Suprapubic skin (tissue), 4 donors: ENCODE measurements around the gene BAZ2B. TPM values are rescaled to one million over a fixed set of nuclear protein-coding genes. Genes with fewer than 3 reads are reported as not detected.

Experiments
- DNase-seq, 2 donors: peaks; one replicate each; pipeline ENCODE4 v3.0.0-alpha.2; 2019; ENCODE audit warnings: low spot score in 2 of 2
- H3K27ac ChIP-seq: fragments of 200-600 bp; sonication (generic); one replicate; pipeline ENCODE4 v1.5.1; 2019
- H3K27me3 ChIP-seq: fragments of 200-600 bp; sonication (generic); one replicate; pipeline ENCODE4 v1.5.1; 2019
- H3K36me3 ChIP-seq: fragments of 200-600 bp; sonication (generic); one replicate; pipeline ENCODE4 v1.5.1; 2019
- H3K4me1 ChIP-seq: fragments of 200-600 bp; sonication (generic); one replicate; pipeline ENCODE4 v1.5.1; 2019
- H3K4me3 ChIP-seq: fragments of 200-600 bp; sonication (generic); one replicate; pipeline ENCODE4 v1.5.1; 2019; ENCODE audit warnings: mild to moderate bottlenecking
- H3K9me3 ChIP-seq: fragments of 200-600 bp; sonication (generic); one replicate; pipeline ENCODE4 v1.5.1; 2019
- EP300 ChIP-seq: sonication (generic); formaldehyde crosslinking; IDR thresholded peaks from one replicate; pipeline ENCODE4 v1.6.1; 2017; ENCODE audit warnings: antibody characterized with exemption
- POLR2A ChIP-seq, 2 donors: fragments of 450-650 bp; IDR thresholded peaks; one replicate each; pipeline ENCODE4 v1.6.1; 2017; ENCODE audit warnings: antibody characterized with exemption in 2 of 2, mild to moderate bottlenecking in 2 of 2, moderate library complexity in 2 of 2
- POLR2AphosphoS5 ChIP-seq, 3 donors: sonication (generic); formaldehyde crosslinking; IDR thresholded peaks; one replicate each; pipeline ENCODE4 v1.6.1; 2017; ENCODE audit warnings: antibody characterized with exemption in 3 of 3
- WGBS: methylation state at CpG from one replicate; pipeline ENCODE4 v1.1.5; 2018; 5-methylcytosine and 5-hydroxymethylcytosine counted together
- total RNA-seq, 4 donors: library from RNA; depleted of rRNA; stranded (reverse); fragments of >200 nt; gene quantifications; one replicate each; pipeline ENCODE4 v1.1.0, GENCODE V29; 2016
- TF ChIP-seq, protein P1 (sequence below), 2 donors: fragments of 200-600 bp in 1 of 2; fragments of 450-650 bp in 1 of 2; sonication (generic) in 1 of 2; IDR thresholded peaks; one replicate each; pipeline ENCODE4 v1.5.1; 2016 to 2019; ENCODE audit warnings: antibody characterized with exemption in 2 of 2, mild to moderate bottlenecking in 1 of 2, moderate library complexity in 1 of 2

Gene BAZ2B
- total RNA-seq, 4 donors from 2014 or later, result 61.7 to 185 (median 80.8) TPM

DNA sequence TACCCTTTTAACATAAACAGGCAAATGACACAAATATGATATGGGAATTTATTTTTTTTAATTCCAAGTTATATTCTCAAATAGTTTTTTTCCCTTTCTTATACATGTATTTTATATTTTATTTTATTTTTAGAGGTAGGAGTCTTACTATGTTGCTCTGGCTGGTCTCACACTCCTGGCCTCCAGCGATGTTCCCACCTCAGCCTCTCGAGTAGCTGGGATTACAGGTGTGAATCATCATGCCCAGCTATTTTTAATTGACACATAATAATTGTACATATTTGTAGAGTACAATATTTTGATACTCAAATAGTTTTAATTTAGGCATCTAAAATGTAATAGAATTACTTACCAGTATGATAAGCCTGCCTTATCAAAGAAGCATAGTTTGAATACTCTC lies 12.2 kb downstream of the BAZ2B start:
- Histone ChIP-seq H3K27me3 (no peaks in the 10 kb centered on the region), H3K27ac (no peak overlapping the region), H3K36me3 (no peaks in the 10 kb centered on the region), H3K4me3 (no peak overlapping the region), H3K9me3 (no peaks in the 10 kb centered on the region), H3K4me1 (peaks cover 21% of the 10 kb centered on the region)
- no peak for TF ChIP-seq POLR2A (IDR thresholded peaks at IDR 0.05)
- TF ChIP-seq EP300, result no peak
- TF ChIP-seq, protein P1, sequence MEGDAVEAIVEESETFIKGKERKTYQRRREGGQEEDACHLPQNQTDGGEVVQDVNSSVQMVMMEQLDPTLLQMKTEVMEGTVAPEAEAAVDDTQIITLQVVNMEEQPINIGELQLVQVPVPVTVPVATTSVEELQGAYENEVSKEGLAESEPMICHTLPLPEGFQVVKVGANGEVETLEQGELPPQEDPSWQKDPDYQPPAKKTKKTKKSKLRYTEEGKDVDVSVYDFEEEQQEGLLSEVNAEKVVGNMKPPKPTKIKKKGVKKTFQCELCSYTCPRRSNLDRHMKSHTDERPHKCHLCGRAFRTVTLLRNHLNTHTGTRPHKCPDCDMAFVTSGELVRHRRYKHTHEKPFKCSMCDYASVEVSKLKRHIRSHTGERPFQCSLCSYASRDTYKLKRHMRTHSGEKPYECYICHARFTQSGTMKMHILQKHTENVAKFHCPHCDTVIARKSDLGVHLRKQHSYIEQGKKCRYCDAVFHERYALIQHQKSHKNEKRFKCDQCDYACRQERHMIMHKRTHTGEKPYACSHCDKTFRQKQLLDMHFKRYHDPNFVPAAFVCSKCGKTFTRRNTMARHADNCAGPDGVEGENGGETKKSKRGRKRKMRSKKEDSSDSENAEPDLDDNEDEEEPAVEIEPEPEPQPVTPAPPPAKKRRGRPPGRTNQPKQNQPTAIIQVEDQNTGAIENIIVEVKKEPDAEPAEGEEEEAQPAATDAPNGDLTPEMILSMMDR (IDR thresholded peaks at IDR 0.05), result no peak
- TF ChIP-seq POLR2AphosphoS5 (IDR thresholded peaks at IDR 0.05), result no peak
- no peak for DNase-seq
- WGBS, result 80% methylated on average over 2 of the region's 2 CpGs

- Histone ChIP-seq H3K9me3 (no peaks in the 10 kb centered on the region), H3K4me1 (peaks cover 9% of the 10 kb centered on the region), H3K27ac (no peak overlapping the region), H3K4me3 (no peak overlapping the region), H3K27me3 (no peaks in the 10 kb centered on the region), H3K36me3 (no peaks in the 10 kb centered on the region)
- TF ChIP-seq EP300, result no peak
- TF ChIP-seq, protein P1 (IDR thresholded peaks at IDR 0.05), result no peak
- no peak for TF ChIP-seq POLR2A (IDR thresholded peaks at IDR 0.05)
- TF ChIP-seq POLR2AphosphoS5 (IDR thresholded peaks at IDR 0.05), result no peak
- no peak for DNase-seq
- WGBS, result 49% methylated on average over 3 of the region's 3 CpGs
Observed at GRCh38 chr2:159600752-159601151, 15.6 kb downstream of the BAZ2B start.

DNA sequence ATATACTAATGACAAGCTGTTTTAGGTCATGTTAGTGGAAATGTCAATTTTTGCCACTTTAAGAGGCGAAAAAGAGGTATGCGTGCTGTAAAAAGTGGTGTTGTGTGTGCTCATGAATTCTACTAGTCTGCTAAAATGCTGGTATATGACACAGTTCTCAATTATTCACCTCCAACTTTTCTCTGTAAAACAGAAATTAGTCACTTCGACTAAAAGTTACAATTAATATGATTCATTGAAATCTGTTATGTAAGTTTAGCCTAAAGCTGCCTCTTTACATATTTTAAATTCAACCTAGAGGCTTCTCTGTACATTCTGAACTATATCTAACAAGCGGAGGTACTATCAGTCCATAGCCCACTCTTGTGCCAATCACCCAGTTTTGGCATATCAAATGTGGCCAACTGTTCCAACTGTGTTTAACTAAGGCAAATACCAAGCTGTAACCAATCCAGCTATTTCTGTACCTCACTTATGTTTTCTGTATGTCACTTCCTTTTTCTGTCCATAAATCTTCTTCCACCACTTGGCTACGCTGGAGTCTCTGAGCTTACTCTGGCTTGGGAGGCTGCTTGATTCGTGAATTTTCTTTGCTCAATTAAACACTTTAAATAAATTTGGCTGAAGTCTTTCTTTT lies 20.8 kb downstream of the BAZ2B start:
- no peak for DNase-seq
- no peaks in the 10 kb centered on the region for H3K27me3 ChIP-seq
- no peaks in the 10 kb centered on the region for H3K36me3 ChIP-seq
- peaks cover 3% of the 10 kb centered on the region for H3K4me1 ChIP-seq
- no peak for TF ChIP-seq EP300
- TF ChIP-seq, protein P1 (IDR thresholded peaks at IDR 0.05), result no peak
- TF ChIP-seq POLR2A (IDR thresholded peaks at IDR 0.05), result no peak
- TF ChIP-seq POLR2AphosphoS5 (IDR thresholded peaks at IDR 0.05), result no peak
- no peak overlapping the region for H3K27ac ChIP-seq
- H3K4me3 ChIP-seq, result no peak overlapping the region
- WGBS, result 64% methylated on average over 6 of the region's 6 CpGs
- no peaks in the 10 kb centered on the region for H3K9me3 ChIP-seq

DNA sequence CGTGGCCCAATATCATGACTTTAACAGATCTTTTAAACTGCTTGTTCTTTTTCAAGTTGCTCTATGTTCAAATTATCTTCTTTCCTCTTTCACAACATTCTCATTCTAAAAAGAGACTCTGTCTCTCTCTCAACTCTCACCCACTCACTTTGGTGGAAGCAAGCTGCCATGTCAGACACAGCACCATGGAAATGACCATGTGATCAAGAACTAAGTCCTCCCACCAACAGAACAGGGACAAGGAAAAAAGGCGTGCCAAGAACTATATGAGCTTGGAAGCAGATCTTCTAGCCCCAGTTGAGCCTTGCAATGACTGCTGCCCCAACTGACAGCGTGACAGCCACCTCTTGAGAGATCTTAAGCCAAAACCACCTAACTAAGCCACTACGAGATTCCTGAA lies 23.9 kb downstream of the BAZ2B start:
- no peak for TF ChIP-seq POLR2A (IDR thresholded peaks at IDR 0.05)
- TF ChIP-seq POLR2AphosphoS5 (IDR thresholded peaks at IDR 0.05), result no peak
- no peak for TF ChIP-seq EP300
- TF ChIP-seq, protein P1 (IDR thresholded peaks at IDR 0.05), result no peak
- WGBS, result 71% methylated on average over 3 of the region's 4 CpGs
- Histone ChIP-seq H3K27me3 (no peaks in the 10 kb centered on the region), H3K9me3 (no peaks in the 10 kb centered on the region), H3K27ac (no peak overlapping the region), H3K36me3 (no peaks in the 10 kb centered on the region), H3K4me3 (no peak overlapping the region), H3K4me1 (no peaks in the 10 kb centered on the region)
- DNase-seq, result no peak

DNA sequence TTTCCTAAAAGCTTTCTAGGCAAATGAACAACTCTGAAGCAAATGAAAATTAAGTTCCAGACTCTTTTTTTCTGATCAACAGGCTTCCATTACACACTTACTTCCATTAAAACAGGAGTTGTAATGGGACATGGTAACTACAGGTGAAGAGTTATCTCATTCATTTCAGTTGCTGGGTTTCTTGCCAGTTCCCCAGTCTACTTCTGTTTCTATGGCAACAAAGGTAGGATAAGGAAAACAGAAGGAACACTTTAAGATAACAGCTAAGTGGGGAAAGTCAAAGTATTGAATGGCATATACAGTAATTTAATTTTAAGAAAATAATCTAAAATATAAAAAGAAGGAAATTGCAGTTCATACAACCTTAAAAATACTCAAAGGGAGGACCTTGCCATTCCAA lies 25.1 kb downstream of the BAZ2B start:
- no peaks in the 10 kb centered on the region for H3K27me3 ChIP-seq
- H3K36me3 ChIP-seq, result no peaks in the 10 kb centered on the region
- no peaks in the 10 kb centered on the region for H3K9me3 ChIP-seq
- H3K27ac ChIP-seq, result no peak overlapping the region
- H3K4me1 ChIP-seq, result no peaks in the 10 kb centered on the region
- DNase-seq, result no peak
- no peak for TF ChIP-seq EP300
- TF ChIP-seq, protein P1 (IDR thresholded peaks at IDR 0.05), result no peak
- no peak overlapping the region for H3K4me3 ChIP-seq
